ENCODE measurements around the gene BLID.

BLID gene

GRCh38 chr11:122094836-122095235 lies 21.2 kb downstream of the BLID start:
- H3K4me3 ChIP-seq (ENCODE audit: low read depth, low read length): no peak overlapping the region
- no peak for TF ChIP-seq CTCF (IDR thresholded peaks at IDR 0.05; ENCODE audit: low read depth, low read length)

GRCh38 chr11:122093731-122094275 lies 22.2 kb downstream of the BLID start:
- no peak for TF ChIP-seq CTCF (IDR thresholded peaks at IDR 0.05; ENCODE audit: low read depth, low read length)
- no peak overlapping the region for H3K4me3 ChIP-seq (ENCODE audit: low read depth, low read length)

- no peak overlapping the region for H3K4me3 ChIP-seq (ENCODE audit: low read depth, low read length)
These were observed 24.2 kb downstream of the BLID start for GRCh38 chr11:122091835-122092234.

GRCh38 chr11:122089111-122089510 lies 26.9 kb downstream of the BLID start:
- no peak overlapping the region for H3K4me3 ChIP-seq (ENCODE audit: low read depth, low read length)
- no peak for TF ChIP-seq CTCF (IDR thresholded peaks at IDR 0.05; ENCODE audit: low read depth, low read length)

More at GRCh38 chr11:122091835-122092234, 24.2 kb downstream of the BLID start:
- no peak for TF ChIP-seq CTCF (IDR thresholded peaks at IDR 0.05; ENCODE audit: low read depth, low read length)

- TF ChIP-seq CTCF (IDR thresholded peaks at IDR 0.05; ENCODE audit: low read depth, low read length): no peak
- H3K4me3 ChIP-seq (ENCODE audit: low read depth, low read length): no peak overlapping the region
These were observed 30.3 kb downstream of the BLID start for GRCh38 chr11:122085712-122086111.

- no peak for TF ChIP-seq CTCF (IDR thresholded peaks at IDR 0.05; ENCODE audit: low read depth, low read length)
- no peak overlapping the region for H3K4me3 ChIP-seq (ENCODE audit: low read depth, low read length)
These were observed 30.8 kb downstream of the BLID start for GRCh38 chr11:122085264-122085663.

GRCh38 chr11:122082205-122082604 lies 33.8 kb downstream of the BLID start:
- TF ChIP-seq CTCF (IDR thresholded peaks at IDR 0.05; ENCODE audit: low read depth, low read length): no peak

More at GRCh38 chr11:122082205-122082604, 33.8 kb downstream of the BLID start:
- H3K4me3 ChIP-seq (ENCODE audit: low read depth, low read length): no peak overlapping the region

All from WI38 (cell line).